ENCODE measurements around the gene EIF3F. TPM values are rescaled to one million over a fixed set of nuclear protein-coding genes. Genes with fewer than 3 reads are reported as not detected.

Gene EIF3F
- total RNA-seq, 1 experiment from 2014 or later: 197 TPM

DNA sequence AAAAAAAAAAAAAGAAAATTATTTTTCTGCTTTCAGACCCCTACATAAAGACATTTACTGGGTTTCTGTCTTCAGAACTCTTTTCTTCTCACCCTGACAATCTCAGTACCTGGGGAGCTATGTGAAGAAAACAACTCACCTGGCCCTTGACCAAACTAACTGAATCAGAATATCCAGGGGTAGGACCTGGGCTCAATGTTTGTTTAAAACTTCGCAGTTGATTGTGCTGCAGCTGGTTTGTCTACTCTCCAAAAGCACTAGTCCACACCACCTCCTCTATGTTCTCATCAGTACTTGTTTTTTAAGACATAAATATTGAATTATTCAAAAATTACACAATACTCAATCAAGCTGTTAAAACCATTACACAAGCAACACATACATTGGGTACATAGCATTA lies 34.8 kb downstream of the EIF3F start:
- TF ChIP-seq, protein P1, sequence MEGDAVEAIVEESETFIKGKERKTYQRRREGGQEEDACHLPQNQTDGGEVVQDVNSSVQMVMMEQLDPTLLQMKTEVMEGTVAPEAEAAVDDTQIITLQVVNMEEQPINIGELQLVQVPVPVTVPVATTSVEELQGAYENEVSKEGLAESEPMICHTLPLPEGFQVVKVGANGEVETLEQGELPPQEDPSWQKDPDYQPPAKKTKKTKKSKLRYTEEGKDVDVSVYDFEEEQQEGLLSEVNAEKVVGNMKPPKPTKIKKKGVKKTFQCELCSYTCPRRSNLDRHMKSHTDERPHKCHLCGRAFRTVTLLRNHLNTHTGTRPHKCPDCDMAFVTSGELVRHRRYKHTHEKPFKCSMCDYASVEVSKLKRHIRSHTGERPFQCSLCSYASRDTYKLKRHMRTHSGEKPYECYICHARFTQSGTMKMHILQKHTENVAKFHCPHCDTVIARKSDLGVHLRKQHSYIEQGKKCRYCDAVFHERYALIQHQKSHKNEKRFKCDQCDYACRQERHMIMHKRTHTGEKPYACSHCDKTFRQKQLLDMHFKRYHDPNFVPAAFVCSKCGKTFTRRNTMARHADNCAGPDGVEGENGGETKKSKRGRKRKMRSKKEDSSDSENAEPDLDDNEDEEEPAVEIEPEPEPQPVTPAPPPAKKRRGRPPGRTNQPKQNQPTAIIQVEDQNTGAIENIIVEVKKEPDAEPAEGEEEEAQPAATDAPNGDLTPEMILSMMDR (IDR thresholded peaks at IDR 0.05; ENCODE audit: unreplicated experiment): no peak
- CTCF ChIA-PET: interaction anchor here (0.7 kb wide), 1 partner anchor 30 kb away, joined by 3 read pairs; no protein-coding TSS in a partner anchor
- no peaks in the 10 kb centered on the region for H3K9me3 Mint-ChIP-seq (ENCODE audit: low read depth, unreplicated experiment)
- no peak for DNase-seq
- no peak overlapping the region for H3K4me3 Mint-ChIP-seq (ENCODE audit: low read depth, unreplicated experiment)
- BruUV-seq (replicated peaks): no TSS peak
- H3K27me3 Mint-ChIP-seq (ENCODE audit: unreplicated experiment): peaks cover 38% of the 10 kb centered on the region
- peaks cover 8% of the 10 kb centered on the region for H3K4me1 Mint-ChIP-seq (ENCODE audit: low read depth, unreplicated experiment)
- intact Hi-C loops (cut with micrococcal nuclease; ENCODE audit: unreplicated experiment): no loop called here
- H3K27ac Mint-ChIP-seq (ENCODE audit: unreplicated experiment): no peak overlapping the region
- H3K36me3 Mint-ChIP-seq (ENCODE audit: insufficient read depth, unreplicated experiment): no peaks in the 10 kb centered on the region

DNA sequence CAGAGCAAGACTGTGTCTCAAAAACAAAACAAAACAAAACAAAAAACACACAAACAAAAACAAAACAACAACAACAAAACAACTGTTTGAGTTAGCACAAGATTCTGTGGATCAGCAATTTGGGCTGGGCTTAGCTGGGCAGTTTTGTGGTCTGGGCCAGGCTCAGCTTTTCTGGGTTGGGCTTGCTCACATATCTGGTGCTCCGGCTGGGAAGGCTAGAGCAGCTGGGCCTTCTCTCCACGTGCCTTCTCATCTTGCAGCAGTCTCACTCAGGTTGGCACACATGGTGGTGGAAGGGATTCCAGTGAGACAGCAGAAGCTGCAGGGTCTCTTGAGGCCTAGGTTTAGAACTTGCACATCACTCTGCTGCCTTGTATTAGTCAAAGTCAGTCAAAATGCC lies 35.7 kb downstream of the EIF3F start:
- no TSS peak for BruUV-seq (replicated peaks)
- Mint-ChIP-seq H3K9me3 (ENCODE audit: low read depth, unreplicated experiment) (no peaks in the 10 kb centered on the region), H3K4me1 (ENCODE audit: low read depth, unreplicated experiment) (peaks cover 8% of the 10 kb centered on the region), H3K36me3 (ENCODE audit: insufficient read depth, unreplicated experiment) (no peaks in the 10 kb centered on the region), H3K27ac (ENCODE audit: unreplicated experiment) (no peak overlapping the region), H3K4me3 (ENCODE audit: low read depth, unreplicated experiment) (no peak overlapping the region), H3K27me3 (ENCODE audit: unreplicated experiment) (peaks cover 29% of the 10 kb centered on the region)
- CTCF ChIA-PET: interaction anchor here (1.5 kb wide), 1 partner anchor 10 kb away, joined by 4 read pairs; no protein-coding TSS in a partner anchor
- TF ChIP-seq, protein P1 (IDR thresholded peaks at IDR 0.05; ENCODE audit: unreplicated experiment): no peak
- intact Hi-C loops (cut with micrococcal nuclease; ENCODE audit: unreplicated experiment): no loop called here
- no peak for DNase-seq

DNA sequence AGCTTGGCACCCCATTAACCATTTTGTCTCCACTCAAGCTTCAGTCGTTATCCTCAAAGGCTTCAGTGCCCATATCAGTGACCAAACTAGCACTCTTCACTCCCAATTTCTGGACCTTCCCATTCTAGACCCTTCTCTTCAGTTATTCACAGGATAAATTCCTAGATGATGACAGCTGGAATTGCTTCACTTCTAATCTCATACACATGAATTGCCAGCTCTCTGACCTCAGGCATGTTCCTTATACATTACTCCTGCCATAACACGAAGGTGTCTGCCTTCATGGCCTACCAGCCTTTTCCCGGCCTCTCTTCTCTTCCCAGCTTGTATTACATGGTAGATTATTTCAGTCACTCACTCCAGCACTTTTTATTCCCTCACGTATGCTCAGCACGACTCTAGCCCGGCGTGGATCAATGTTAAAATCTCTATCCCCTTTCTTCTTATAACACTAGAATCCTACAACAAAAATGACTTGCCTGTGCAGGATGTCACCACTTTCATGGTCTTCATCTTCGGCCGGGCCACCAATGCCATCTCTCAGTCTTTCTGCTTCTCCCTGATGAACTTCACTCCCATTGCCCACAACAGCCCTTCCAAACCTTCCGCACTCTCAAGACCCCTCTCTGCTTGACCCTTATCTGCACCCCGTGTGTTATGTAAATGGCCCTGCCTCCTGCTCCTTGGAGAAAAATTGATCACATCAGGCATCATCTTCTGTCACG lies 36.9 kb downstream of the EIF3F start:
- TF ChIP-seq, protein P1 (IDR thresholded peaks at IDR 0.05; ENCODE audit: unreplicated experiment): no peak
- H3K4me1 Mint-ChIP-seq (ENCODE audit: low read depth, unreplicated experiment): no peaks in the 10 kb centered on the region
- H3K27me3 Mint-ChIP-seq (ENCODE audit: unreplicated experiment): peaks cover 29% of the 10 kb centered on the region
- intact Hi-C loops (cut with micrococcal nuclease; ENCODE audit: unreplicated experiment): no loop called here
- H3K4me3 Mint-ChIP-seq (ENCODE audit: low read depth, unreplicated experiment): no peak overlapping the region
- no peaks in the 10 kb centered on the region for H3K36me3 Mint-ChIP-seq (ENCODE audit: insufficient read depth, unreplicated experiment)
- no peak for DNase-seq
- no peaks in the 10 kb centered on the region for H3K9me3 Mint-ChIP-seq (ENCODE audit: low read depth, unreplicated experiment)
- CTCF ChIA-PET: interaction anchor here (1.5 kb wide), 1 partner anchor 9 kb away, joined by 4 read pairs; no protein-coding TSS in a partner anchor
- BruUV-seq (replicated peaks): no TSS peak
- no peak overlapping the region for H3K27ac Mint-ChIP-seq (ENCODE audit: unreplicated experiment)

DNA sequence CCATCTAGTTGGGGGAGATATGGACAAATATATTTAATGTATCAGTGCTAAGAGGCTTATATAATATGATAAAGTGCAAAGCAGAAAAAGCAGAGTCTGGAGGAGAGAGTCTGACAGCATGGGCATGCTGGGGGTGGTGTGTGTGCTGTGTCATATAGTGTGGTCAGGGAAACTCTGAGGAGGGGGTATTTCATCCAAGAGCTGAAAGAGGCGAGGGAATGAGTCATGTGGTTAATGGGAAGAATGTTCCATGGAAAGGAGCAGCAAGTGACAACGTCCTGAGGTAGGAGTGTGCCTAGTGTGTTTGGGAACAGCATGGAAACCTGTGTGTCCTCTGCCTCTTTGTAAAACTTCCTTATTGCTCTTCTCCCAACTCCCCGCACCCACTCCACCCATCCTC lies 38.0 kb downstream of the EIF3F start:
- Mint-ChIP-seq H3K36me3 (ENCODE audit: insufficient read depth, unreplicated experiment) (no peaks in the 10 kb centered on the region), H3K4me1 (ENCODE audit: low read depth, unreplicated experiment) (no peaks in the 10 kb centered on the region), H3K27ac (ENCODE audit: unreplicated experiment) (no peak overlapping the region), H3K9me3 (ENCODE audit: low read depth, unreplicated experiment) (no peaks in the 10 kb centered on the region), H3K4me3 (ENCODE audit: low read depth, unreplicated experiment) (no peak overlapping the region), H3K27me3 (ENCODE audit: unreplicated experiment) (peaks cover 33% of the 10 kb centered on the region)
- BruUV-seq (replicated peaks): no TSS peak
- intact Hi-C loops (cut with micrococcal nuclease; ENCODE audit: unreplicated experiment): no loop called here
- DNase-seq: no peak
- TF ChIP-seq, protein P1 (IDR thresholded peaks at IDR 0.05; ENCODE audit: unreplicated experiment): no peak
- CTCF ChIA-PET: no interaction called here
